GM19328 (cell line): Measurements from ENCODE around the gene SYCE1L.
"Not testable (repeated sequence)": the region's sequence is repeated elsewhere in the genome, so short reads cannot be mapped to it uniquely, and the experiment has no call there.

ENCODE experiments used
- ATAC-seq: cut with Tn5 transposase; IDR thresholded peaks from one replicate; pipeline ENCODE4 v1.9.1; 2021; ENCODE audit warnings: mild to moderate bottlenecking, moderate library complexity; ENCODE audit not compliant: unreplicated experiment

The SYCE1L gene

GRCh38 chr16:77197747-77198146 is 1.5 kb upstream of the SYCE1L start:
- no peak for ATAC-seq

- no peak for ATAC-seq
Measured at GRCh38 chr16:77206533-77206932, 7.3 kb downstream of the SYCE1L start.

- no peak for ATAC-seq
Measured at GRCh38 chr16:77207030-77207429, 7.8 kb downstream of the SYCE1L start.

GRCh38 chr16:77208382-77208781 is 9.2 kb downstream of the SYCE1L start:
- no peak for ATAC-seq

GRCh38 chr16:77211880-77212740 is 12.9 kb downstream of the SYCE1L start:
- peak; percentile 60 for ATAC-seq

- peak; percentile 69 for ATAC-seq
Measured at GRCh38 chr16:77212741-77213541, 13.7 kb downstream of the SYCE1L start.

GRCh38 chr16:77213542-77214106 is 14.4 kb downstream of the SYCE1L start:
- no peak for ATAC-seq

- no peak for ATAC-seq
Measured at GRCh38 chr16:77214411-77215138, 15.4 kb downstream of the SYCE1L start.

GRCh38 chr16:77219437-77219836 is 20.2 kb downstream of the SYCE1L start:
- no peak for ATAC-seq

GRCh38 chr16:77220427-77220826 is 21.2 kb downstream of the SYCE1L start:
- ATAC-seq: no peak

GRCh38 chr16:77221482-77221881 is 22.3 kb downstream of the SYCE1L start:
- no peak for ATAC-seq

- no peak for ATAC-seq
Measured at GRCh38 chr16:77223184-77223583, 24.0 kb downstream of the SYCE1L start.

GRCh38 chr16:77225182-77225581 is 26.0 kb downstream of the SYCE1L start:
- no peak for ATAC-seq

- ATAC-seq: no peak
Measured at GRCh38 chr16:77227745-77228144, 28.5 kb downstream of the SYCE1L start.

GRCh38 chr16:77231047-77231446 is 31.8 kb downstream of the SYCE1L start:
- ATAC-seq: no peak

- ATAC-seq: no peak
Measured at GRCh38 chr16:77233799-77234519, 34.8 kb downstream of the SYCE1L start.

GRCh38 chr16:77234611-77235010 is 35.4 kb downstream of the SYCE1L start:
- ATAC-seq: no peak

- ATAC-seq: peak; percentile 97
Measured at GRCh38 chr16:77236063-77236511, 36.9 kb downstream of the SYCE1L start.

GRCh38 chr16:77238593-77238992 is 39.4 kb downstream of the SYCE1L start:
- ATAC-seq: no peak

- ATAC-seq: not testable (repeated sequence)
Measured at GRCh38 chr16:77242471-77242870, 43.3 kb downstream of the SYCE1L start.
